ENCODE results near the gene DIAPH3. TPM values are rescaled to one million over a fixed set of nuclear protein-coding genes. Genes with fewer than 3 reads are reported as not detected.

Gene DIAPH3
- total RNA-seq, 2 donors from 2014 or later, result 23.6 to 25.7 TPM

- 89 to 97% methylated on average over 2 of the region's 2 CpGs for WGBS, 2 experiments (ENCODE audit: insufficient coverage in 1 of 2, insufficient read length in 1 of 2)
- Mint-ChIP-seq H3K27ac (no peak overlapping the region), H3K36me3 (ENCODE audit: low read depth) (no peaks in the 10 kb centered on the region)
These were observed 285.8 kb downstream of the DIAPH3 start for GRCh38 chr13:59877933-59878332.

DNA sequence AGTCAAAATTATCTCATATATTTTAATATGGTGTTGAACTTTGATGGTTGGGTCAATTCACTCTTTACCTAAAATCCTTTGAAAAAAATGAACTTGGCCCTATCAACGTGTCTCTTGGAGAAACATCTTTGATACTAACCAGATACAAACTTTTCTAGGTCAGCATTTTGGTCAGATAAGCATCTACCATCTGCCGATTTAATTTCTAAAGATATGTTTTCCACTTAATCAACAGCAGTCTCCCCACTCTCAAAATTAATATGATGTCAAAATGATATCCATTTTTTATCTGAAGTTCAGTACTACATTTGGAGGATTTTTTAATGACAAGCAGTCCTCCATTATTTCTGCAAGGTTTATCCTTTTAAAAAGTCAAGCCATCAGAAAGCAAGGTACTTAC lies 288.8 kb downstream of the DIAPH3 start:
- Mint-ChIP-seq H3K36me3 (ENCODE audit: low read depth) (peaks cover 2% of the 10 kb centered on the region), H3K4me1 (peaks cover 5% of the 10 kb centered on the region), H3K4me3 (no peak overlapping the region), H3K27ac (no peak overlapping the region), H3K9me3 (no peaks in the 10 kb centered on the region), H3K27me3 (ENCODE audit: insufficient read depth) (no peaks in the 10 kb centered on the region)
- WGBS, 2 experiments (ENCODE audit: insufficient coverage in 1 of 2, insufficient read length in 1 of 2), result 90 to 100% methylated on average over 1 to 2 of the region's 2 CpGs
- no peak for DNase-seq
- Histone ChIP-seq H3K27ac (ENCODE audit: low read depth, low read length) (no peak overlapping the region), H3K27me3 (ENCODE audit: control insufficient read depth, insufficient read depth, low read length, poor library complexity, severe bottlenecking) (no peaks in the 10 kb centered on the region), H3K4me3 (ENCODE audit: low read length) (no peak overlapping the region), H3K9ac (ENCODE audit: extremely low read depth, low read length, poor library complexity, severe bottlenecking) (no peak overlapping the region), H3K9me3 (ENCODE audit: control insufficient read depth, low read length) (no peaks in the 10 kb centered on the region), H3K36me3 (ENCODE audit: control insufficient read depth, insufficient read depth, low read length) (peaks cover 84% of the 10 kb centered on the region), H3K4me1 (ENCODE audit: control insufficient read depth, insufficient read depth, low read length) (no peaks in the 10 kb centered on the region)
- no peak for TF ChIP-seq CTCF (conservative IDR thresholded peaks at IDR 0.05)

More at GRCh38 chr13:59877933-59878332, 285.8 kb downstream of the DIAPH3 start:
- Histone ChIP-seq H3K9me3 (ENCODE audit: control insufficient read depth, low read length) (no peaks in the 10 kb centered on the region), H3K27ac (ENCODE audit: low read depth, low read length) (no peak overlapping the region), H3K27me3 (ENCODE audit: control insufficient read depth, insufficient read depth, low read length, poor library complexity, severe bottlenecking) (no peaks in the 10 kb centered on the region), H3K4me1 (ENCODE audit: control insufficient read depth, insufficient read depth, low read length) (no peaks in the 10 kb centered on the region), H3K9ac (ENCODE audit: extremely low read depth, low read length, poor library complexity, severe bottlenecking) (no peak overlapping the region), H3K4me3 (ENCODE audit: low read length) (no peak overlapping the region), H3K36me3 (ENCODE audit: control insufficient read depth, insufficient read depth, low read length) (peaks cover 71% of the 10 kb centered on the region)
- H3K4me1 Mint-ChIP-seq, result peaks cover 8% of the 10 kb centered on the region
- H3K27me3 Mint-ChIP-seq (ENCODE audit: insufficient read depth), result no peaks in the 10 kb centered on the region
- no peaks in the 10 kb centered on the region for H3K9me3 Mint-ChIP-seq
- no peak overlapping the region for H3K4me3 Mint-ChIP-seq
- TF ChIP-seq CTCF (conservative IDR thresholded peaks at IDR 0.05), result no peak
- DNase-seq, result no peak

DNA sequence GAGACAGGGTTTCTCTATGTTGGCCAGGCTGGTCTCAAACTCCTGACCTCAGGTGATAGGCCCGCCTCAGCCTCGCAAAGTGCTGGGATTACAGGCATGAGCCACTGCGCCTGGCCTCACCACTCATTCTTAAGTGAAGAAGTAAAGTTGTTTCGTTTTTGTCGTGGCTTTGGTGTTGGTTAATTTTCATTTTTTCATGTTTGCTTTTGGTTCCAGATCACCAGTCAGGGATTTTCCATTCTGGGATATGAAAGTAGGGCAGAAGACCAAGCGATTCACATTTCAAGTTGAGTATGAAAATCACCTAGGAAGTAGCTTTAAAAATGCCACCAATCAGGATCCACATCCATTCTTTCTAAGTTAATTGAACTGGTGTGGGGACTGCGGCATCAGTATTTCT lies 289.9 kb downstream of the DIAPH3 start:
- Histone ChIP-seq H3K9me3 (ENCODE audit: control insufficient read depth, low read length) (no peaks in the 10 kb centered on the region), H3K9ac (ENCODE audit: extremely low read depth, low read length, poor library complexity, severe bottlenecking) (no peak overlapping the region), H3K4me1 (ENCODE audit: control insufficient read depth, insufficient read depth, low read length) (no peaks in the 10 kb centered on the region), H3K27me3 (ENCODE audit: control insufficient read depth, insufficient read depth, low read length, poor library complexity, severe bottlenecking) (no peaks in the 10 kb centered on the region), H3K4me3 (ENCODE audit: low read length) (no peak overlapping the region), H3K27ac (ENCODE audit: low read depth, low read length) (no peak overlapping the region), H3K36me3 (ENCODE audit: control insufficient read depth, insufficient read depth, low read length) (peaks cover 82% of the 10 kb centered on the region)
- no peak for DNase-seq
- H3K4me3 Mint-ChIP-seq, result no peak overlapping the region
- H3K4me1 Mint-ChIP-seq, result peaks cover 2% of the 10 kb centered on the region
- no peaks in the 10 kb centered on the region for H3K27me3 Mint-ChIP-seq (ENCODE audit: insufficient read depth)
- TF ChIP-seq CTCF (conservative IDR thresholded peaks at IDR 0.05), result no peak
- no peaks in the 10 kb centered on the region for H3K9me3 Mint-ChIP-seq
- WGBS, 2 experiments (ENCODE audit: insufficient coverage in 1 of 2, insufficient read length in 1 of 2), result 90 to 98% methylated on average over 3 to 7 of the region's 7 CpGs
- H3K36me3 Mint-ChIP-seq (ENCODE audit: low read depth), result peaks cover 2% of the 10 kb centered on the region
- H3K27ac Mint-ChIP-seq, result no peak overlapping the region

Data from endodermal cell (in vitro differentiated cells).